K562 (cell line): ENCODE measurements around the gene KXD1. TPM values are rescaled to one million over a fixed set of nuclear protein-coding genes. Genes with fewer than 3 reads are reported as not detected.
A peak's percentile ranks its signal among the peaks of the same experiment; 100 is the strongest.

Experiments used
- ATAC-seq: fragments of 200-7000 bp; cut with Tn5 transposase; 3 replicates; pipeline ENCODE4 v1.9.1; 2020; ENCODE audit warnings: moderate library complexity
- BruUV-seq: library from RNA; stranded (reverse); fragments of 400-500 nt; replicated peaks from 2 replicates; lab custom pipeline; 2021; lab: Mats Ljungman, UMichigan
- CTCF ChIA-PET: fragments of 300-600 bp; formaldehyde crosslinking; extraction: SDS; loops from one replicate; lab custom pipeline; 2021; ENCODE audit warnings: low intra/inter-chr PET ratio; lab: Yijun Ruan, JAX
- POLR2A ChIA-PET: fragments of 300-600, 350-650 bp; sonication (Branson Sonifier 250); formaldehyde crosslinking; extraction: SDS; loops from one replicate; lab custom pipeline; 2021; ENCODE audit warnings: antibody characterized with exemption, inconsistent platforms; lab: Yijun Ruan, JAX
- DNase-seq, 4 experiments: peaks; one replicate each; pipeline versions ENCODE4 v3.0.0 to v3.0.0-alpha.2; 2011 to 2018; ENCODE audit warnings: low spot score in 3 of 4, mixed read lengths in 3 of 4; ENCODE audit errors: extremely low read depth in 1 of 4
- FAIRE-seq: peaks from 2 replicates; lab custom pipeline; 2011; peaks lifted over from hg19 to GRCh38; lab: Jason Lieb, UNC
- H2AFZ ChIP-seq: 2 replicates; pipeline ENCODE4 v1.6.0; 2011; ENCODE audit warnings: low read depth, low read length, control low read depth, inconsistent platforms
- H3K27ac ChIP-seq: fragments of 200-600 bp; 3 replicates; pipeline ENCODE4 v1.8.0; 2011; ENCODE audit warnings: low read depth, mild to moderate bottlenecking, control low read depth, inconsistent platforms, low read length, moderate library complexity, mixed read lengths; ENCODE audit errors: extremely low read depth
- H3K27me3 ChIP-seq, 2 experiments: fragments of 300-600 bp in 1 of 2; 2 replicates in 1 of 2; 3 replicates in 1 of 2; pipeline versions ENCODE4 v1.6.0 to v1.8.0; 2011; ENCODE audit warnings: inconsistent platforms in 2 of 2, low read length in 2 of 2, mild to moderate bottlenecking in 1 of 2, mixed read lengths in 1 of 2, moderate library complexity in 1 of 2; ENCODE audit not compliant: control insufficient read depth in 2 of 2, insufficient read depth in 2 of 2
- H3K36me3 ChIP-seq: fragments of 300-600 bp; 3 replicates; pipeline ENCODE4 v1.8.0; 2011; ENCODE audit warnings: mild to moderate bottlenecking, low read length, inconsistent platforms; ENCODE audit not compliant: control insufficient read depth, insufficient read depth
- H3K4me1 ChIP-seq, 2 experiments: fragments of 200-600 bp in 1 of 2; replicated peaks in 1 of 2; 2 replicates in 1 of 2; 3 replicates in 1 of 2; pipeline versions ENCODE4 v1.5.1 to v1.8.0; 2011; ENCODE audit warnings: inconsistent platforms in 2 of 2, low read length in 2 of 2, mild to moderate bottlenecking in 1 of 2, mixed read lengths in 1 of 2, moderate library complexity in 1 of 2; ENCODE audit not compliant: control insufficient read depth in 2 of 2, insufficient read depth in 2 of 2
- H3K4me2 ChIP-seq: 2 replicates; pipeline ENCODE4 v1.6.1; 2011; ENCODE audit warnings: low read length, control low read depth, inconsistent platforms, mixed read lengths; ENCODE audit not compliant: insufficient read depth
- H3K4me3 ChIP-seq: fragments of 200-600 bp; sonication (generic), shearing (Covaris generic); 2 replicates; pipeline ENCODE4 v1.5.1; 2016; ENCODE audit warnings: control low read depth, inconsistent platforms
- H3K79me2 ChIP-seq: fragments of 200-600 bp; 3 replicates; pipeline ENCODE4 v1.8.0; 2011; ENCODE audit warnings: low read length, inconsistent platforms; ENCODE audit not compliant: control insufficient read depth, insufficient read depth
- H3K9ac ChIP-seq, 2 experiments: 2 replicates each; pipeline versions ENCODE4 v1.6.0 to v1.6.1; 2011; ENCODE audit warnings: low read depth in 2 of 2, low read length in 2 of 2, control low read depth in 1 of 2, inconsistent platforms in 1 of 2, mild to moderate bottlenecking in 1 of 2, mixed read lengths in 1 of 2; ENCODE audit not compliant: insufficient read depth in 1 of 2
- H3K9me1 ChIP-seq: one replicate; pipeline ENCODE4 v1.6.0; 2011; ENCODE audit warnings: inconsistent platforms, mild to moderate bottlenecking, low read length, moderate library complexity; ENCODE audit not compliant: control insufficient read depth, insufficient read depth
- H3K9me3 ChIP-seq: replicated peaks from 2 replicates; pipeline ENCODE4 v1.5.1; 2011; ENCODE audit warnings: low read depth, low read length, inconsistent platforms; ENCODE audit not compliant: control insufficient read depth, insufficient read depth
- H4K20me1 ChIP-seq: replicated peaks from 2 replicates; pipeline ENCODE4 v1.6.1; 2011; ENCODE audit warnings: low read length, inconsistent platforms, mixed read lengths; ENCODE audit not compliant: control insufficient read depth, insufficient read depth
- POLR2G ChIP-seq: fragments of 200-400 bp; formaldehyde crosslinking; IDR thresholded peaks from 2 replicates; pipeline ENCODE4 v1.6.1; 2017; ENCODE audit warnings: low read depth, mild to moderate bottlenecking, antibody characterized with exemption, low read length, moderate library complexity
- PRDM10 ChIP-seq: fragments of 450-650 bp; IDR thresholded peaks from 2 replicates; pipeline ENCODE4 v1.6.1; 2018; ENCODE audit not compliant: partially characterized antibody
- RBFOX2 ChIP-seq: fragments of 200-400 bp; formaldehyde crosslinking; IDR thresholded peaks from 2 replicates; pipeline ENCODE4 v1.6.1; 2017; ENCODE audit warnings: low read depth, mild to moderate bottlenecking, low read length, moderate library complexity
- WGBS: fragments of 100-300 bp; shearing (Covaris generic); methylation state at CpG from one replicate; pipeline ENCODE4 v1.1.6; 2016; ENCODE audit warnings: low coverage, mixed read lengths; ENCODE audit not compliant: insufficient coverage; ENCODE audit errors: missing lambda C conversion rate; 5-methylcytosine and 5-hydroxymethylcytosine counted together
- in situ Hi-C: fragments of 300-500 bp; cut with MboI; formaldehyde crosslinking; loops from 4 replicates; pipeline ENCODE4 v1.15.0; 2018; ENCODE audit warnings: inconsistent platforms, mixed read lengths
- intact Hi-C: fragments of 100-400 bp; cut with micrococcal nuclease; formaldehyde crosslinking; loops from 2 replicates; pipeline ENCODE4 v1.14.2; 2022
- polyA plus RNA-seq, 8 experiments: library from polyadenylated mRNA; depleted of rRNA in 4 of 8; stranded (reverse) in 5 of 8; unstranded in 3 of 8; fragments of >200 nt; fragmentation: Nextera tagmentation in 2 of 8; fragmentation: Illumina TruSeq in 1 of 8; extraction: Ambion mirVana in 2 of 8; extraction: Trizol in 1 of 8; gene quantifications; 2 replicates each; pipeline versions ENCODE4 v1.2.1 to v1.2.3, GENCODE V29; 2011 to 2014; ENCODE audit warnings: inconsistent platforms in 1 of 8, missing spikeins in 1 of 8
- total RNA-seq, 7 experiments: library from RNA; depleted of rRNA in 6 of 7; stranded (reverse); fragments of >200 nt in 6 of 7; fragmentation: Illumina TruSeq in 2 of 7; extraction: Trizol in 2 of 7; gene quantifications; 2 replicates each; pipeline versions ENCODE4 v1.2.1 to v1.2.3, GENCODE V29; 2011 to 2021; ENCODE audit warnings: low replicate concordance in 1 of 7
- TF ChIP-seq, protein P1 (sequence below), 2 experiments: fragments of 450-650 bp in 1 of 2; sonication (generic) in 1 of 2; formaldehyde crosslinking; conservative IDR thresholded peaks; 2 replicates each; pipeline versions ENCODE4 v1.4.0 to v1.8.1; 2020 to 2022; ENCODE audit warnings: mild to moderate bottlenecking in 1 of 2, missing genetic modification reagents in 1 of 2

Gene KXD1
- total and polyA plus RNA-seq, 9 of the 15 experiments (the other 6 are each of a cell fraction or from before 2014, with no cell fraction given): 21.9 to 210 (median 118) TPM

DNA sequence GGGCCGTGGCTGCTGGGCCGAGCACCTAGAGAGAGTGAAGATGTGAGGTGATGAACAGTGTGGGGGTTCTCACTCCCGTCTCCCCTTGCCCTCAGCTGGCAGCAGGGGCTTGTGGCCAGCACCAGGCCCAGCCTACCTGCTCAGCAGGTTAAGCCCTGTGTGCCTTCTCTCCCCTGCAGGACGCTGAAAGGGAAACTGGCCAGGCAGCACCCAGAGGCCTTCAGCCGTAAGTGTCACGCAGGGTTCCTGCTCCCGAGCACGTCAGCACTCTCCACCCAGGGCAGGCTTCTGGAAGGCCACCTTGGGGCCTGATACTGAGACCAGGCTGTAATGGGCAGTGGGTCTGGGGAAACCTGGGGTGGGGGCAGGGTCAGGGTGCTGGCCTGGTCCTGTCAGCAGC is 9.3 kb downstream of the KXD1 start:
- H4K20me1 ChIP-seq: no peaks in the 10 kb centered on the region
- TF ChIP-seq PRDM10 (no peak), RBFOX2 (peak; percentile 57; the same call in 1 of the 2 replicates), POLR2G (0 out of 2 replicates have a peak, but pooled peaks have one; percentile 34)
- TF ChIP-seq, protein P1, sequence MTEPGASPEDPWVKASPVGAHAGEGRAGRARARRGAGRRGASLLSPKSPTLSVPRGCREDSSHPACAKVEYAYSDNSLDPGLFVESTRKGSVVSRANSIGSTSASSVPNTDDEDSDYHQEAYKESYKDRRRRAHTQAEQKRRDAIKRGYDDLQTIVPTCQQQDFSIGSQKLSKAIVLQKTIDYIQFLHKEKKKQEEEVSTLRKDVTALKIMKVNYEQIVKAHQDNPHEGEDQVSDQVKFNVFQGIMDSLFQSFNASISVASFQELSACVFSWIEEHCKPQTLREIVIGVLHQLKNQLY (CRISPR knock-in tag; conservative IDR thresholded peaks at IDR 0.05): no peak
- ChIA-PET CTCF (no interaction called here), POLR2A (no interaction called here)
- FAIRE-seq (no peak), ATAC-seq (no peak), DNase-seq (no peak)
- H3K27ac ChIP-seq: no peak overlapping the region
- no TSS peak for BruUV-seq
- H3K79me2 ChIP-seq: peaks cover 5% of the 10 kb centered on the region
- intact Hi-C loops: no loop called here
- H3K27me3 ChIP-seq: no peaks in the 10 kb centered on the region; a peak in 1 of 5 replicates
- no peak overlapping the region for H3K4me3 ChIP-seq
- no peaks in the 10 kb centered on the region for H3K9me3 ChIP-seq
- H3K4me2 ChIP-seq: no peak overlapping the region
- peak overlapping the region in 1 of 2 experiments; percentile 76; a peak in 2 of 4 replicates for H3K9ac ChIP-seq
- H2AFZ ChIP-seq: no peak overlapping the region
- in situ Hi-C loops: no loop called here
- H3K9me1 ChIP-seq: no peaks in the 10 kb centered on the region
- whole genome bisulfite sequencing: 89% methylated on average over 8 of the region's 8 CpGs
- H3K36me3 ChIP-seq: peaks cover 78% of the 10 kb centered on the region
- peaks cover 0 to 19% of the 10 kb centered on the region in 2 experiments; a peak in 2 of 5 replicates for H3K4me1 ChIP-seq
